Activated CD4-positive, alpha-beta T cell treated with anti-CD3 and anti-CD28 coated beads, Interleukin-2, amount 10 ng/mL, durations not matched to agents 7 days and 5 days (primary cell): ENCODE results near the gene NPSR1. TPM values are rescaled to one million over a fixed set of nuclear protein-coding genes. Genes with fewer than 3 reads are reported as not detected.

Source experiments
- CTCF ChIA-PET: fragments of 350-600 bp; sonication (Branson Sonifier 250); formaldehyde crosslinking; loops from one replicate; lab custom pipeline; 2021; ENCODE audit warnings: antibody characterized with exemption; lab: Charles Lee
- POLR2A ChIA-PET: fragments of 350-600 bp; sonication (Branson Sonifier 250); formaldehyde crosslinking; loops from one replicate; lab custom pipeline; 2021; ENCODE audit warnings: antibody characterized with exemption; lab: Charles Lee
- DNase-seq: peaks from one replicate; pipeline ENCODE4 v3.0.0-alpha.2; 2020
- H3K27ac Mint-ChIP-seq: one replicate; pipeline ENCODE4 v1.8.0; 2021; ENCODE audit warnings: mild to moderate bottlenecking, moderate library complexity, mixed read lengths
- H3K27me3 Mint-ChIP-seq: one replicate; pipeline ENCODE4 v1.8.0; 2021; ENCODE audit warnings: mixed read lengths
- H3K36me3 Mint-ChIP-seq: one replicate; pipeline ENCODE4 v1.8.0; 2021; ENCODE audit warnings: low read depth, mixed read lengths
- H3K4me1 Mint-ChIP-seq: one replicate; pipeline ENCODE4 v1.8.0; 2021; ENCODE audit warnings: mixed read lengths
- H3K4me3 Mint-ChIP-seq: one replicate; pipeline ENCODE4 v1.8.0; 2021; ENCODE audit warnings: mild to moderate bottlenecking, moderate library complexity, mixed read lengths
- H3K9me3 Mint-ChIP-seq: one replicate; pipeline ENCODE4 v1.8.0; 2021; ENCODE audit warnings: mixed read lengths
- total RNA-seq, 2 experiments: library from RNA; stranded (reverse); gene quantifications; one replicate each; pipeline ENCODE4 v1.2.3, GENCODE V29; 2021

Gene NPSR1
- total RNA-seq, 2 experiments from 2014 or later: not detected

DNA sequence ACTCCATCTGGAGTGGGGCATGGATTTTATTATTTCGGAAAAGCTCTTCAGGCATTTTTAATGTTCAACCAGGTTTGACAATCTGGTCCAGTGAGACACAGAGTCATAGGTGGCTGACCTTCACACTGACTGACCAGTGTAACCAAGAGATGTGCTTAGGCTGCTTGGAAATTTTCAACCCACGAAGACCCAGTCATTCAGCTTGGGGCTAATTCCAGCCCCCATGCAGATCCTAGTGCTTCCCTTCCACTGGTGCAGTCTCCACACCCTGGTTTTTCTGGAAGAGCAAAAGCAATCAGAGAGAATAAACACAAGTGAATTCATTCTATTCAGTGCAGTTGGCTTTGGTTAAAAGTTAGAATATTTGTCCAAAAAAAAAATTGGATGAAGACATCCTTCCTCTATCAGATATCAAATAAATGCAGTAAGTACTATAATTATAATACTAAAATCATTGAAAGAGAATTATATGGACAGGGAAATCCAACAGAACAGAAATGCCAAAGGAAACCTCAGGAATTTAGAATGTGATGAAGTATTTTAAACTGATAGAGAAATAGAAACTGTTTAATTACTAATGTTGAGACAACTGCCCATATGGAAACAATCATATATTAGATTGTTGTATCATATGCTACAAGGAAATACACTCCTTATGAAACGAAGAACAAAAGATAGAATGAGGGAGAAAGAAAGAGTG is 178.0 kb downstream of the NPSR1 start:
- Mint-ChIP-seq H3K27me3 (peaks cover 2% of the 10 kb centered on the region), H3K4me3 (no peak overlapping the region), H3K27ac (no peak overlapping the region), H3K9me3 (no peaks in the 10 kb centered on the region), H3K36me3 (no peaks in the 10 kb centered on the region), H3K4me1 (peaks cover 2% of the 10 kb centered on the region)
- ChIA-PET POLR2A (no interaction called here), CTCF (no interaction called here)
- no peak for DNase-seq

DNA sequence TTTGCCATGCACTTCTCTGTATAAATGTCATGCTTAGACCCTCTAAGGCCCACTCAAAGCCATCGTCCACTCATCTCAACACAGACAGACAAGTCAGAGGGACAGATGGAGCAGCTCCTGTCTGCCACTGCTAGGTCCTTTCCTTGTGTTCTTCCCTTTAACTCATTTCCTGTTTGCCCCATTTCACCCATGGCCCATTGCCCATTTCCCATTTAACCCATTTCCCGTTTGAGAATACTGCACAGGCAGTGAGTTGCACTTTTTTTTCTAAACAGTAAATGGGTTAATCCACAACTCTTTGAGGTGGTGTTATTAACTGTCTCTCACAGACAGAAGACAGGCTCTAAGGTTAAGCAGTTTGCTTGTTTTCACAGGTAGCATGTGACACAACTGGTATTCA is 179.3 kb downstream of the NPSR1 start:
- no peaks in the 10 kb centered on the region for H3K36me3 Mint-ChIP-seq
- H3K4me3 Mint-ChIP-seq: no peak overlapping the region
- CTCF ChIA-PET: no interaction called here
- H3K27ac Mint-ChIP-seq: no peak overlapping the region
- POLR2A ChIA-PET: no interaction called here
- DNase-seq: no peak
- H3K4me1 Mint-ChIP-seq: peaks cover 2% of the 10 kb centered on the region
- H3K9me3 Mint-ChIP-seq: no peaks in the 10 kb centered on the region
- peaks cover 2% of the 10 kb centered on the region for H3K27me3 Mint-ChIP-seq

DNA sequence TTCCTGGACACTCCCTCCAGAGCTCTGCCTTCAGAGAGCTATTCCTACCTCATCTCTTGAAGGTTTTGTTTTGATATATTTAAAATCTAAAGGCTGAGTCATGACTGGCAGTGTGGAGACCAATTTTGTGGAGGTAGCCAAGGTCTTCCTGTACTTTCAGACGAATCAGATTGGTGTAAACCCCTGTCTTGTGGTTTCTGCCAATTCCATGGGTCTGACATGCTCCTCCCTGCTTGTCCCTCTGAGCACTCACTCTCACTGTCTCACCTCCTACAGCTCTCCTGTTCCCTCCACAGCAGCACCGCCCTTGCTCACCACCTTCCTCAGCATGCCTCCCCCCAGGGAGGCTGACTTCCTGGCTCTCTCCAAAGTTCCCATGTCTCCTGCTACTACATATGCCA is 179.8 kb downstream of the NPSR1 start:
- CTCF ChIA-PET: no interaction called here
- H3K36me3 Mint-ChIP-seq: no peaks in the 10 kb centered on the region
- H3K4me1 Mint-ChIP-seq: peaks cover 2% of the 10 kb centered on the region
- no peak overlapping the region for H3K4me3 Mint-ChIP-seq
- H3K27ac Mint-ChIP-seq: no peak overlapping the region
- H3K9me3 Mint-ChIP-seq: no peaks in the 10 kb centered on the region
- POLR2A ChIA-PET: no interaction called here
- no peak for DNase-seq
- peaks cover 2% of the 10 kb centered on the region for H3K27me3 Mint-ChIP-seq

DNA sequence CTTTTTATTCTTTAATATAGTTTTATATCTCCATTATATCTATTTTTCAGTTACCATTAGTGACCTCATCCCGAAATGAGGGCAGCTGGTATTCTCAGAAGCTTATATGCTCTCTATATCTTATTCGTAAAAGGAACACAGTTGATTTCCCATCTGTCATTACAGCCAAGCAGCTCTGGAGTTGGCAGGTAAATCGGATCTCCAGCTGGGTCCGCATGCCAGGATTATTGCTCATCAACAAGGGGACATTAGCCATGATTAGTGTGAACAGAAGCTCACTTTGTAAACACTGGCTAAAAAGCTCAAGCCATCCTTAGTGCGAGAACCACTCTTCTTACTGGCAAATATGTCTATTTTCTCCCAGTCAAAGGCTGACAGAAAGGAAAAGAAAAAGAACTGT is 180.3 kb downstream of the NPSR1 start:
- peaks cover 2% of the 10 kb centered on the region for H3K27me3 Mint-ChIP-seq
- ChIA-PET CTCF (no interaction called here), POLR2A (no interaction called here)
- H3K36me3 Mint-ChIP-seq: no peaks in the 10 kb centered on the region
- no peak for DNase-seq
- H3K9me3 Mint-ChIP-seq: no peaks in the 10 kb centered on the region
- H3K27ac Mint-ChIP-seq: no peak overlapping the region
- no peak overlapping the region for H3K4me3 Mint-ChIP-seq
- peaks cover 2% of the 10 kb centered on the region for H3K4me1 Mint-ChIP-seq

DNA sequence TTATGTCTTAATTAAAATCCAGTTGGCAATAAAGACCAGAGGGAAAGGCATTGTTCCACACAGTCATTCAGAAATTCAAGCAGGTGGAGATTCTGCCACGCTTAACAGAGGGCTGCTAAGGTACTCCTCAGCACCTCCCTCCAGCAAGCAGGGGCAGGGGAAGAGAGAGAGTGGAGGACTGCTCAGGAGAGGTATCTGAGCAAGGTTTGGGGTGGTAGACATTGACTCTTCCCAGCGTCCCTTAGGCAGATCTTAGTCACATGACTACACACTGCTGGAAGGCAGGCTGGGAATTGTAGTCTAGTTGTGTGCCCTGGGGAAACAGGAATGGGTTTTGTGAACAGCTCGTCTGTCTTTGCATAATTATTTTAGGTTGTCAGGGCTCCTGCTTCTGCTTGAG is 181.6 kb downstream of the NPSR1 start:
- H3K9me3 Mint-ChIP-seq: no peaks in the 10 kb centered on the region
- peaks cover 2% of the 10 kb centered on the region for H3K27me3 Mint-ChIP-seq
- DNase-seq: no peak
- H3K36me3 Mint-ChIP-seq: no peaks in the 10 kb centered on the region
- no peak overlapping the region for H3K27ac Mint-ChIP-seq
- ChIA-PET CTCF (no interaction called here), POLR2A (no interaction called here)
- no peak overlapping the region for H3K4me3 Mint-ChIP-seq
- peaks cover 2% of the 10 kb centered on the region for H3K4me1 Mint-ChIP-seq

DNA sequence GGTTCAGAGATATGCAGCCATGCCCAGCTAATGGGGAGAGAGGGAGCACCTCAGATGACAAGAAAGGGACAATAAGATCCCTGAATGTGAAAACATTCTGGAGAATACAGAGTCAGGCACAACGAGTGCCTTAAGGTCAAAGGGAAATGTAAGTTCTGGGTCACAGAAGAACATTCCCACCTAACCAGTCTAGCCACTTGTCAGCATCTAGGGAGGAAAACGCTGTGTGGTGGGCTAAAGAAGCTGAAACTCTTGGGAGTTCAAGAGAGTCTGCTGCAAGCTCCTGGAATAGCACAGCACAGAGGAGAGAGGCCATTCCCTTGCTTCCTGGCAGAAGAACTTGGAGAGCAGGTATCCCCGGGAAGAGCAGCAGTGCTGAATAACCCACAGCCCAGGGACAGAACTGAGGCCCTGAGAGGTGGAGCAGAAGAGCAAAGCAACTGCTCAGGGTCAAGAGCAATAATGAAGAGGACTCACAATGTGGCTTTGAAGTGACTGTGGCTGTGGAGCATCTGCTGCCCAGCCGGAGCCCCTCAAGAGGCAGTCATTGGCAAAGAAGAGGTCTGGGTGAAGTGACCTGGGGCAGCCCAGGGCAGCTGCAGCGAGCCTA is 182.3 kb downstream of the NPSR1 start:
- no peaks in the 10 kb centered on the region for H3K36me3 Mint-ChIP-seq
- H3K4me3 Mint-ChIP-seq: no peak overlapping the region
- POLR2A ChIA-PET: no interaction called here
- CTCF ChIA-PET: no interaction called here
- H3K27me3 Mint-ChIP-seq: peaks cover 2% of the 10 kb centered on the region
- H3K9me3 Mint-ChIP-seq: no peaks in the 10 kb centered on the region
- DNase-seq: no peak
- H3K4me1 Mint-ChIP-seq: peaks cover 2% of the 10 kb centered on the region
- peak overlapping the region; percentile 65 for H3K27ac Mint-ChIP-seq

DNA sequence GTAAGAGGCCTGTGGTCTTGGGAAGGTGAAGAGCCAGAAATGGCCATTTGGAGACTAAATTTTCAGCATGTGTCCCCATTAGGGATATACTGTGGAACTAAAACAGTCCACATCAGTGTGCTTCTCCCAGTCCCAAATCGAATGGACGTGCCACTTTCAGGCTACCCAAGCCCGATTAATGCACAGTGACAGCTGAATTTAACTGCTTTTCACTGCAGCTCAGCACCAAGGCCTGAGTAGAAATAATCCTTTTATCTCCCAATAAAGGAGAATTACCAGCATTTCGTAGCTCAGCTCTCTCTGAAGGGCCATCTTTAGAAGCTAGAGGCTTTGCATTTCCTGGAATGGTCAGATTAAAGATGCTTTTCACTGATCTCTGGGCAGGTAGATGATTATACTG is 183.3 kb downstream of the NPSR1 start:
- no peaks in the 10 kb centered on the region for H3K9me3 Mint-ChIP-seq
- no peaks in the 10 kb centered on the region for H3K36me3 Mint-ChIP-seq
- DNase-seq: no peak
- no peak overlapping the region for H3K27ac Mint-ChIP-seq
- peaks cover 2% of the 10 kb centered on the region for H3K27me3 Mint-ChIP-seq
- ChIA-PET CTCF (no interaction called here), POLR2A (interaction anchor here (0.6 kb wide), 1 partner anchor 1536 kb away, joined by 3 read pairs; no protein-coding TSS in a partner anchor)
- H3K4me3 Mint-ChIP-seq: no peak overlapping the region
- peaks cover 2% of the 10 kb centered on the region for H3K4me1 Mint-ChIP-seq

DNA sequence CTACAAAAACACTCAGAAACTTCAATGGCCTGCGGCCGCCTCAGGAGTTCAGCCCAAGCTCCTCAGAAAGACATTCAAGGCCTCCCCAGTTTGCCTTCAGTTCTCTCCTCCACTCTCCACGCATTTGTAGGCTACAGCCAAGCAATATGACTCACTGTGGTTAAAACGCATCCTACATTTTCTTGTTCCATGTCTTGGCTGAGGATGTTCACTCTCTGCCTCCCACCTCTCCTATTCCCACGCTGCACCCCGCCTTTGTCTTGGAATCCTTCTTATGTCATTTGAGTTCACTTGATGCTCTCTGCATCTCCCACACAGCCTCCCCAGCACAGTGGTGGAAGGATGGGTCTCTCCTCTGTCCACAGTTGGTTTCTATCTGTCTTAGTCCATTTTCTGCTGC is 184.8 kb downstream of the NPSR1 start:
- Mint-ChIP-seq H3K4me3 (no peak overlapping the region), H3K9me3 (no peaks in the 10 kb centered on the region), H3K27ac (no peak overlapping the region), H3K4me1 (peaks cover 2% of the 10 kb centered on the region), H3K36me3 (no peaks in the 10 kb centered on the region), H3K27me3 (peaks cover 2% of the 10 kb centered on the region)
- CTCF ChIA-PET: no interaction called here
- POLR2A ChIA-PET: no interaction called here
- DNase-seq: no peak

DNA sequence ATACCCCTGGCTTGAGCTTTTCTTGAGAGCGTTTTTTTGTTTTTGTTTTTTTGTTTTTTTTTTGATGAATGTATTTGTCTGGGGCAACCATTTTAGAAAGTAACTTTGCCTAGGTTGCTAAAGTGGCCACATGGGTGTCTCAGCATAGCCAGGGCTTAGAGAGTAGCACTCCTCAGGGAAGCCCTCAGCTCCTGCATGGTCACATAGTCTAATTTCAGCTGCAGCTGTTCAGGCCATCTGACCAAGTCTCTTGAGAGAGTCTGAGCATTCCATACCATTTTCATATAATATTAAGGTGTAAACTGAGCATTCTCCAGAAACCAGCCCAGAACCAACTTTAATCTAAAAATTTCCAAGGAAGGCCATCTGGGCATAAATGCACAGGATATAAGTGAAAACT is 186.4 kb downstream of the NPSR1 start:
- Mint-ChIP-seq H3K27me3 (no peaks in the 10 kb centered on the region), H3K4me1 (no peaks in the 10 kb centered on the region), H3K27ac (no peak overlapping the region), H3K36me3 (no peaks in the 10 kb centered on the region), H3K9me3 (no peaks in the 10 kb centered on the region), H3K4me3 (no peak overlapping the region)
- ChIA-PET POLR2A (no interaction called here), CTCF (no interaction called here)
- DNase-seq: no peak

DNA sequence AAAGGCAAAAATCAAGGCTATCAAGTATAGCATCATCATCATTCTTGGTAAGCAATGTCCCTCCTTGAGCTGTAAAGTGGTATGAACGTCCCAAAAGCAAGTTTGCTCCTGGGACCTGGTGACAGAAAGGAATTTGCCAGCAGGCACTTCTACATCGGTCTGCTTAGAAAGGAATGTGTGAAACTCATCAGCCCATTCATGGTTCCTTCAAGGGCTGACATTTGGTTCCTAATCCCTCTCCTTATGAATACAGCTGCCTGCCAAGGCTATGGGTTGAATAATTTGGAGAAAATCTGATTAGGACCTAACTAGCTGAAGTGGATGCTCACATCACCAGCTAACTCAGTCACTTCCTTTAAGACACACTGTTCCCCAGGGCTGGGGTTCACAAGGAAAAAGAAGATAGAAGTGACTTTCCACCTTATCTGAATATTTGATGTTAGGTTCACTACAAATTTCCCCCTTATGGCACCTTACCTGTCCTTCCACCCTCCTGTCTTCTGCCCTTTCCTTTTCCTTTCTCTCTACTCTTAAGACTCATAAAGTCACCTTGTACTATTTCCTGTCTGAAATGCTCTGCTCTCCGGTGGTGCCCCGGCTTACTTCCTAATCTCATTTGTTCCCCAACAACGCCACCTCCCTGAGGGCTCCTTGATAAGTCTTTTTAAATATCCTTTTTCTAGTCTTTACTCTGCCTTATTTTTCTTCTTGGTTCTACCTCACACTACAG is 187.1 kb downstream of the NPSR1 start:
- ChIA-PET CTCF (no interaction called here), POLR2A (no interaction called here)
- no peak overlapping the region for H3K4me3 Mint-ChIP-seq
- no peaks in the 10 kb centered on the region for H3K36me3 Mint-ChIP-seq
- H3K27ac Mint-ChIP-seq: no peak overlapping the region
- H3K9me3 Mint-ChIP-seq: no peaks in the 10 kb centered on the region
- DNase-seq: no peak
- no peaks in the 10 kb centered on the region for H3K4me1 Mint-ChIP-seq
- no peaks in the 10 kb centered on the region for H3K27me3 Mint-ChIP-seq

DNA sequence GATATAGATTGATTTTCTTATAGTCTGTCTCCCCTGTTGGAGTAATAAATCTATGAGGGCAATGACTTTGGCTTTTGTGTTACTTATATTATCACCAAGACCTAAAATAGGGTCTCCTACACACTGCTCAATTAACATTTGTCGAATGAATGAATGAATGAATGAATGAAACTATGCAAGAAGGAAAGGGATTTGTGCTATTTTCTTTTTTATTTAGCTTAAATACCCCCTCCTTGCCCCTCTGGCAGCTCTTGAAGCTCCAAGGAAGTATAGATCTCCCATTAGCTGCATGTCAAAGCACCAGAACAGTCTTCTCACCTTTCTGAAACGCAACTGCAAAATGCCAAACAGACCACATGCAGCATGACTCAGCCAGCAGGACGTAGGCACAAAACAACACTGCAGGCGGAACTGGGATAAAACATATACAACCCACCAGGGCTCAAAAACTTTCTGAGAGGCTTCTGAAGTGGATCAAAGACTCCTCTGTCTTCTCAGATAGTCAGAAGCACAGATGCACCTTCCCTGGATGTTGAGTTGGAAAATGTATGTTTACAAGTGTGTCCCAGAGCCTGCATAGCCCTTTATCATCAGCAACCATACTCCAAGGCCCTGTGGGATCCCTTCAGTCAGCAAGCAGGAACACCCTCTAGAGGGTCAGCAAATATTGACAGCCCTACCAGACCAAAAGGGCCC is 187.8 kb downstream of the NPSR1 start:
- CTCF ChIA-PET: no interaction called here
- H3K4me3 Mint-ChIP-seq: no peak overlapping the region
- no peaks in the 10 kb centered on the region for H3K4me1 Mint-ChIP-seq
- DNase-seq: no peak
- H3K27ac Mint-ChIP-seq: no peak overlapping the region
- no peaks in the 10 kb centered on the region for H3K9me3 Mint-ChIP-seq
- POLR2A ChIA-PET: no interaction called here
- H3K36me3 Mint-ChIP-seq: no peaks in the 10 kb centered on the region
- H3K27me3 Mint-ChIP-seq: no peaks in the 10 kb centered on the region

DNA sequence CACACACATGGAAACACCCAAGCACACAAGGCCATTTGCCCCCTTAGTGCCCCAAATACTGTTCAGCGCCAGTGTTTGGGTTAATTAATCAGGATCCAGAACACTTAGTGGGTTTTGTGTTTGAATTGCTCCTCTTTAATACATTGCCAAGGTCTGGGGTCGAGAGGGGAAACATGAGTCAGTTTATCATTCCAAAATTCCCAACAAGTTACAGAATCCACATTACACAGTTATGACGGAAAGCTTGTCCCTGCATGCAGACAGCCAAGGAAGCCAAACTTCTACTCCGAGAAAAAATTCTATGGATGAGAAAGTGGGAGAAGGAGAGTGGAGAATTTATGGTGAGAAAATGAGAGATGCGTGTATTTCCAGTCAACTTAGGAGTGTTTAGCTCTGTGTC is 189.0 kb downstream of the NPSR1 start:
- CTCF ChIA-PET: no interaction called here
- H3K27me3 Mint-ChIP-seq: no peaks in the 10 kb centered on the region

DNA sequence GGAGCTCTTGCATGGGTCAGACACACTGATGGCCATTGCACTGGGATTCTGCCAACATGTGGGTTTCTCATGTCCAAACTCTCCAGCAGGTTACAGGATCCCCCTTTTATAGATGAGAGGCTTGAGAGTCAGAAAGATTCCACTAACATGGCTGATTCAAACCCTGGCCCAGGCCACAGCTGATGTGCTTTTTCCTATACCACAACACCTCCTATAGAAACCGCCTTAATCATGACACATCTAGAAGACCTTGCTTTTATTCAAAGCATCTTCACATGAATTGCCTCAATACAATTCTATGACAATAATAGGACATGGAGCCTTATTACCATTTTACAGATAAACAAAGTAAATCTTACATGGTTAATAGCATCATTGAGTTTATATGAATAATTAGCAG is 190.7 kb downstream of the NPSR1 start:
- Mint-ChIP-seq H3K4me3 (no peak overlapping the region), H3K9me3 (no peaks in the 10 kb centered on the region), H3K27me3 (no peaks in the 10 kb centered on the region), H3K27ac (no peak overlapping the region), H3K4me1 (no peaks in the 10 kb centered on the region), H3K36me3 (no peaks in the 10 kb centered on the region)
- ChIA-PET POLR2A (no interaction called here), CTCF (no interaction called here)
- DNase-seq: no peak

More for the DNA sequence above, 189.0 kb downstream of the NPSR1 start:
- Mint-ChIP-seq H3K4me1 (no peaks in the 10 kb centered on the region), H3K9me3 (no peaks in the 10 kb centered on the region), H3K4me3 (no peak overlapping the region), H3K27ac (no peak overlapping the region), H3K36me3 (no peaks in the 10 kb centered on the region)
- POLR2A ChIA-PET: no interaction called here
- DNase-seq: no peak
